ENCODE measurements around the gene KIF12. TPM values are rescaled to one million over a fixed set of nuclear protein-coding genes. Genes with fewer than 3 reads are reported as not detected.

Gene KIF12
- total and polyA plus RNA-seq, 2 of the 8 experiments (the other 6 are each of a cell fraction or from before 2014, with no cell fraction given), result 2.9 to 3.9 TPM

DNA sequence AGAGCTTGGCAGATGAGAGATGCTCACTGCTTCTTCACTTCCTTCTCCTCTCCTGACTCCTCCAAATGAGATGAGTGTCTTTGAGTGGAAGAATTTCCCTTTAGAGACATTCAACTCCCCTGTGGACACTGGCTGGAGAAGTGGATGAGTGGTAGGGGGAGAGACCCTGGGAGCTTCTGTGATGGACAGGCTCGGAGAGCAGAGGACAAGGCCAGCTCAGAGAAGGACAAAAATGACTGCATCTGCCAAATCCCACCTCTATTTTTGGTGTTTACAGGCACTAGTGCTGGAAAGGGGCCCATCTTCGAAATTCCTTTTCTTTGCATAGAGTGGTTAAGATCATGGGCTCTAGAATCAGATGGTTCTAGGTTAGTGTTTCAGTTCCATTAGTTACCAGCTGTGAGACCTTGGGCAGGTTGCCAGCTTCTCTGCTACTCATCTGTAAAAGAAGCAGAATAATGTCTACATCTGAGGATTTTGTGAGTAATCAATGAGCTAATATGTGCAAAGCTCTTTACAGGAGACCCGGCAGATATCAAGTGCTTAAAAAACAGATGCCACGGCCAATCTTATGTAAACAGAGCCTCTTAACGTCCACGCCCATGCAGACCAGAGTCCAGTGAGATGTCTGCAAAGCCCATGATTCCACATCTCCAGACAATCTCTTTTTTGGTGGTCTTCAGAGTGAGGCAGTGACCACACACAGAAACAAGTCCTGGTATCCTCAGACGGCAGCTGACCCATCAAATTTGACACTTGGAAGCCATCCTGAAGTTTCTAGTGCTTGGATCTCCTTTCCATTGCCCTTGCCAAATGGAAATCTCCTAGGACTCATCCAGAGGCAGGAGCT is 42.7 kb upstream of the KIF12 start:
- Histone ChIP-seq H3K79me1 (ENCODE audit: low read depth, low read length) (no peaks in the 10 kb centered on the region), H3K4me3 (ENCODE audit: extremely low read depth in 1 of 4, insufficient read depth in 2 of 4, low read depth in 3 of 4, low read length in 4 of 4) (no peak overlapping the region), H3K4me1 (replicated peaks in 1 of 4; ENCODE audit: control insufficient read depth in 3 of 4, insufficient read depth in 4 of 4, low read length in 3 of 4) (no peaks in the 10 kb centered on the region), H3K23ac (ENCODE audit: insufficient read length) (no peak overlapping the region), H4K5ac (ENCODE audit: insufficient read length, low read depth, low read length) (no peak overlapping the region), H2BK15ac (ENCODE audit: low read length) (no peak overlapping the region), H2BK5ac (ENCODE audit: low read depth, low read length) (no peak overlapping the region), H3K18ac (ENCODE audit: extremely low read depth, low read length) (no peak overlapping the region), H3K4ac (replicated peaks; ENCODE audit: insufficient read length, low read depth, low read length) (no peak overlapping the region), H3K9me3 (ENCODE audit: insufficient read depth in 2 of 2, low read depth in 1 of 2, low read length in 1 of 2) (no peaks in the 10 kb centered on the region), H4K20me1 (replicated peaks in 1 of 2; ENCODE audit: control insufficient read depth in 1 of 2, insufficient read depth in 2 of 2, low read length in 2 of 2) (no peaks in the 10 kb centered on the region), H3K27ac (ENCODE audit: low read depth, low read length) (no peak overlapping the region), H4K91ac (replicated peaks; ENCODE audit: insufficient read length, low read length) (no peak overlapping the region), H3K23me2 (ENCODE audit: low read depth, low read length) (no peaks in the 10 kb centered on the region), H3K9ac (replicated peaks in 1 of 4; ENCODE audit: extremely low read depth in 1 of 4, low read depth in 3 of 4, low read length in 3 of 4) (no peak overlapping the region), H3K56ac (replicated peaks; ENCODE audit: insufficient read length, low read depth, low read length) (no peak overlapping the region), H2BK12ac (ENCODE audit: low read depth, low read length) (no peak overlapping the region), H3K36me3 (ENCODE audit: control insufficient read depth in 2 of 4, insufficient read depth in 4 of 4, low read length in 3 of 4) (no peaks in the 10 kb centered on the region), H3K14ac (ENCODE audit: insufficient read length) (no peak overlapping the region), H4K8ac (ENCODE audit: extremely low read depth, insufficient read depth, low read length) (no peak overlapping the region), H3K4me2 (ENCODE audit: insufficient read depth in 1 of 2, low read depth in 2 of 2, low read length in 2 of 2) (no peak overlapping the region), H2AK5ac (ENCODE audit: low read depth, low read length) (no peak overlapping the region), H2AFZ (ENCODE audit: low read length) (no peak overlapping the region), H3K79me2 (ENCODE audit: control insufficient read depth in 1 of 2, insufficient read depth in 2 of 2, low read length in 2 of 2) (no peaks in the 10 kb centered on the region), H2BK120ac (replicated peaks; ENCODE audit: low read depth, low read length) (no peak overlapping the region), H3K27me3 (replicated peaks in 1 of 4; ENCODE audit: control insufficient read depth in 3 of 4, extremely low read depth in 1 of 4, insufficient read depth in 3 of 4, low read length in 3 of 4) (peaks cover 0 to 2% (median 0%) of the 10 kb centered on the region in 4 experiments; a peak in 3 of 7 replicates), H2BK20ac (ENCODE audit: low read length) (no peak overlapping the region)
- TF ChIP-seq BCL11A (IDR thresholded peaks at IDR 0.05; ENCODE audit: low read depth in 2 of 2, low read length in 2 of 2) (no peak), HDAC2 (IDR thresholded peaks at IDR 0.05; ENCODE audit: borderline replicate concordance in 1 of 2, low read depth in 2 of 2, low read length in 2 of 2) (no peak), JUN (IDR thresholded peaks at IDR 0.05; ENCODE audit: low read depth, low read length) (no peak), BRCA1 (IDR thresholded peaks at IDR 0.05; ENCODE audit: low read depth, low read length) (no peak)
- TF ChIP-seq, protein P1, sequence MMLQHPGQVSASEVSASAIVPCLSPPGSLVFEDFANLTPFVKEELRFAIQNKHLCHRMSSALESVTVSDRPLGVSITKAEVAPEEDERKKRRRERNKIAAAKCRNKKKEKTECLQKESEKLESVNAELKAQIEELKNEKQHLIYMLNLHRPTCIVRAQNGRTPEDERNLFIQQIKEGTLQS (IDR thresholded peaks at IDR 0.05; ENCODE audit: insufficient read depth, low read depth, low read length), result no peak
- POLR2A ChIA-PET (ENCODE audit: partially characterized antibody), result interaction anchor here (1.1 to 1.2 kb wide), 2 partner anchors 10 to 22 kb away, joined by 3 to 4 read pairs; no protein-coding TSS in a partner anchor
- FAIRE-seq (no peak), DNase-seq (ENCODE audit: low read depth in 1 of 2, low spot score in 2 of 2) (no peak)
- CTCF ChIA-PET (ENCODE audit: partially characterized antibody), result interaction anchor here (0.7 to 6.3 kb wide), 17 partner anchors 8 to 149 kb away, joined by 3 to 68 read pairs (median 4); partner anchors contain the start of gene COL27A1
- WGBS, 2 experiments (ENCODE audit: extremely low coverage in 1 of 2, insufficient coverage in 1 of 2, insufficient read length in 1 of 2, insufficient replicate concordance in 2 of 2, low coverage in 1 of 2, low lambda C conversion rate in 2 of 2, missing lambda C conversion rate in 1 of 2), result 83% methylated on average over 7 of the region's 7 CpGs; no CpG with 5 or more reads in 1 of the 2 experiments

Measured in H1 (cell line).